Aorta (tissue), 5 donors: Measurements from ENCODE around the gene PPP3R1. TPM values are rescaled to one million over a fixed set of nuclear protein-coding genes. Genes with fewer than 3 reads are reported as not detected.

Experiments used
- ATAC-seq: fragments of 200-7000 bp; cut with Tn5 transposase; one replicate; pipeline ENCODE4 v1.9.1; 2022; ENCODE audit warnings: moderate library complexity; ENCODE audit not compliant: low FRiP score
- DNase-seq, 2 donors: peaks; one replicate each; pipeline ENCODE4 v3.0.0-alpha.2; 2020
- H3K27ac ChIP-seq, 2 donors: one replicate each; pipeline ENCODE4 v1.5.1; 2013; ENCODE audit warnings: low read length in 2 of 2, mild to moderate bottlenecking in 2 of 2, moderate library complexity in 2 of 2, control low read depth in 1 of 2, inconsistent platforms in 1 of 2, low read depth in 1 of 2
- H3K27me3 ChIP-seq, 2 donors: one replicate each; pipeline ENCODE4 v1.6.1; 2013; ENCODE audit warnings: control low read depth in 1 of 2, low read length in 1 of 2, mild to moderate bottlenecking in 1 of 2, moderate library complexity in 1 of 2; ENCODE audit not compliant: insufficient read depth in 2 of 2, control insufficient read depth in 1 of 2
- H3K36me3 ChIP-seq, 2 donors: one replicate each; pipeline ENCODE4 v1.6.1; 2013; ENCODE audit warnings: control low read depth in 1 of 2, low read length in 1 of 2, mild to moderate bottlenecking in 1 of 2; ENCODE audit not compliant: insufficient read depth in 2 of 2, control insufficient read depth in 1 of 2
- H3K4me1 ChIP-seq, 2 donors: one replicate each; pipeline ENCODE4 v1.6.1; 2013; ENCODE audit warnings: low read length in 2 of 2, control low read depth in 1 of 2, mild to moderate bottlenecking in 1 of 2, moderate library complexity in 1 of 2; ENCODE audit not compliant: insufficient read depth in 2 of 2, control insufficient read depth in 1 of 2
- H3K4me3 ChIP-seq, 2 donors: one replicate each; pipeline ENCODE4 v1.5.1; 2013; ENCODE audit warnings: low read length in 2 of 2, control low read depth in 1 of 2, mild to moderate bottlenecking in 1 of 2
- H3K9me3 ChIP-seq: one replicate; pipeline ENCODE4 v1.6.1; 2013; ENCODE audit warnings: mild to moderate bottlenecking, low read length; ENCODE audit not compliant: control insufficient read depth
- WGBS, 2 donors: extraction: QIAGEN DNeasy Blood & Tissue Kit; methylation state at CpG; one replicate each; pipeline ENCODE4 v1.1.7; 2013; 5-methylcytosine and 5-hydroxymethylcytosine counted together
- intact Hi-C, 2 donors: fragments of 100-400 bp; cut with DNase I; formaldehyde crosslinking; loops; one replicate each; pipeline versions ENCODE4 v1.14.2 to v1.15.0; 2022
- polyA plus RNA-seq, 2 donors: library from polyadenylated mRNA; stranded (reverse); fragments of 200-250 nt; gene quantifications; one replicate each; pipeline ENCODE4 v1.2.3, GENCODE V29; 2013
- total RNA-seq, 2 donors: library from RNA; stranded (reverse); fragmentation: NEBNext Ultra II Directional; extraction: Animal tissue kit (Norgen Biotek cat#: 25700); gene quantifications; one replicate each; pipeline ENCODE4 v1.2.1, GENCODE V29; 2021
- donor health status: healthy with polysubstance abuse.
- donor health status: Bipolar disorder and iron deficiency.
- donor health status: DM: no; HTN: no; CAD: no.
- donor health status: DM: no; HTN: no; CAD: no.
- donor health status: DM: yes; HTN: yes; CAD: no.

Gene PPP3R1
- total and polyA plus RNA-seq, 4 donors = 16.6 to 51.0 (median 36.5) TPM

DNA sequence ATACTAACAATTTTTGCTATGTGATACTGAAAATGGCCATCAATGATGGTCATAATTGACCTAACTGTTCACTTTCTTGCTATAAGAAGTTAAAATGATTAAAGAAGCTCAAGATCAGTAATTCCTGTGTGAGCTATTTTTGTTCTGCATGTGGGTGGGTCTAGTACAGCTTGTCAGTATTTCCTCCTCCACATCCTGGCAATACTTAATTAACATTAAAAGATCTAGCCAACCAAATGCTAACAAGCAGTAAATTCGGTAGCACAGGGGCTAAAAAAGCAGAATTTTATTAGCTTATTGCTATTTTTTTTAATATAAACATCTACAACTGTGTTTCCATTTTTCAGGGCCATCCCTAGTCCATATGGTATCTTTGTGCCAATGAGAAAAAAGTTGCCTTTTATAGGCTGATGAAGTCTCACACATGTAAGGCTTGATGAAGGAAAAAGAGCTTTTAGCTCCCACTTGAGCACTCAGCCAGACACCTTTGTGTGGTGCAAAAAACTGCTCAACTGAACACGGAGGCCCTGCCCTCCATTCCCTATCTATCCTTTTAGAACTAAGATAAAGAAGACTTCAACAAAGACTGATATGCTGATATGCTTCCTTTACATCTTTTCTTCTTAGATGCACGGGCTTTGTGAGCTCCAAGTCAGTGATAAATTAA is 99.5 kb downstream of the PPP3R1 start:
- H3K27ac ChIP-seq = no peak overlapping the region
- no peaks in the 10 kb centered on the region for H3K27me3 ChIP-seq
- H3K9me3 ChIP-seq = no peaks in the 10 kb centered on the region
- ATAC-seq = no peak
- no peak overlapping the region for H3K4me3 ChIP-seq
- intact Hi-C loops = no loop called here
- 72 to 77% methylated on average over 3 of the region's 3 CpGs for WGBS, 2 donors
- DNase-seq = no peak
- no peaks in the 10 kb centered on the region for H3K36me3 ChIP-seq
- peaks cover 0 to 1% of the 10 kb centered on the region in 2 donors for H3K4me1 ChIP-seq

GRCh38 chr2:68151037-68151436 is 101.3 kb downstream of the PPP3R1 start:
- intact Hi-C loops = no loop called here
- ATAC-seq = no peak
- H3K4me3 ChIP-seq = no peak overlapping the region
- H3K27me3 ChIP-seq = no peaks in the 10 kb centered on the region
- no peaks in the 10 kb centered on the region for H3K9me3 ChIP-seq
- peaks cover 0 to 1% of the 10 kb centered on the region in 2 donors for H3K4me1 ChIP-seq
- no peak overlapping the region for H3K27ac ChIP-seq
- DNase-seq = no peak
- no peaks in the 10 kb centered on the region for H3K36me3 ChIP-seq

DNA sequence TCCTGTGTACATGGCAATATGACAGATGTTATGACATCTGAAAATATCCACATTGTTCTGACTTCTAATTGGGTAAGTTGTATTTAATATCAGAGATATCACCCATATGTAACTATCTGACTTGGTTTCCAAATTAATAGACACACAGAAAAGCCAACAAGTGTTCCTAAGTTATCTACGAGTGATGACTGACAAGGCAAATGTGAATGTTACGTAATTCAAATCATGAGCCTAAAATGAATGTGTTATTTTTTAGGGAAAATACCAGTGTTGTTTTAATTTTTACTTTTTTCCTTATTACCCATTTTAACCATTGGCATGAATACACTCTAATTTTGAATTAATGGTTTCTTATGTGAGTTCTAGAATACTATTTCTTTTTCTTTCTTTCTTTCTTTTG is 110.5 kb downstream of the PPP3R1 start:
- intact Hi-C loops = no loop called here
- Histone ChIP-seq H3K4me3 (no peak overlapping the region), H3K36me3 (peaks cover 0 to 1% of the 10 kb centered on the region in 2 donors), H3K4me1 (no peaks in the 10 kb centered on the region), H3K27me3 (no peaks in the 10 kb centered on the region), H3K27ac (no peak overlapping the region), H3K9me3 (no peaks in the 10 kb centered on the region)
- WGBS, 2 donors = 92 to 94% methylated on average over 2 of the region's 2 CpGs
- ATAC-seq (no peak), DNase-seq (no peak)

DNA sequence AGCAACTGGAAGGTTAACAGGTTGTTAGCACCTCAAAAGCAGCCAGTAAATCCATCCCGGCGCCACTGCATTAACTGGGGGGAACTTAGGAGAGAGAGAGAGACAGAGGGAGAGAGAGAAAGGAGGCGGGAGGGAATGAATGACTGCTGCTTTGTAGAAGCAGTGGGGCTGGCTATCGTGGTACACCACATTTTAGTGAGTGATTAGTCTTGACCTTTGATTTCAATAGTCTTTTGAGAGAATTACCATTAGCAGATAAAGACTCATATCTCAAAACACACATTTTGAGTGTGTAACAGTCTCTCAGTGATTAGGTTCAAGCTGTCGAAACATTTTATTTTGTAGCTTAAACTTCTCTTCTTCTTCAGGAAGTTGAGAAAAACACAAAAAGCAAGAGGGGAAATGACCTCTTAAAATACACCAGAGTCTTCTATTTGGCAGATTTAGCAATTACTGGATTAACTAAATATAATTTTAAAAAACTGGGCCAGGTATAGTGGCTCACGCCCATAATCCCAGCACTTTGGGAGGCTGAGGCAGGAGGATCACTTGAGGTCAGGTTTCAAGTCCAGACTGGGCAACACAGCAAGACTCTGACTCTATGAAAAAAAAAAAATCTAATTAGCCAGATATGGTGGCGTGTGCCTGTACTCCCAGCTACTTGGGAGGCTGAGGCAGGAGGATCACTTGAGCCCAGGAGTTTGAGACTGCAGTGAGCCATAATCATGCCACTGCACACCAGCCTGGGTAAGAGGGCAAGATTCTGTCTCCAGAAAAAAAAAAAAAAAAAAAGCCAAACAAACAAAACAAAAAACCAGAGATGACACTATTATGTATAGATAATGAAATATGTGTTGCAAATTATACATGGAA is 116.6 kb downstream of the PPP3R1 start:
- H3K4me3 ChIP-seq = no peak overlapping the region
- H3K27ac ChIP-seq = no peak overlapping the region
- no peaks in the 10 kb centered on the region for H3K4me1 ChIP-seq
- DNase-seq (no peak), ATAC-seq (no peak)
- 83 to 84% methylated on average over 7 of the region's 7 CpGs for WGBS, 2 donors
- H3K36me3 ChIP-seq = peaks cover 0 to 3% of the 10 kb centered on the region in 2 donors
- H3K9me3 ChIP-seq = no peaks in the 10 kb centered on the region
- H3K27me3 ChIP-seq = no peaks in the 10 kb centered on the region
- intact Hi-C loops = no loop called here

DNA sequence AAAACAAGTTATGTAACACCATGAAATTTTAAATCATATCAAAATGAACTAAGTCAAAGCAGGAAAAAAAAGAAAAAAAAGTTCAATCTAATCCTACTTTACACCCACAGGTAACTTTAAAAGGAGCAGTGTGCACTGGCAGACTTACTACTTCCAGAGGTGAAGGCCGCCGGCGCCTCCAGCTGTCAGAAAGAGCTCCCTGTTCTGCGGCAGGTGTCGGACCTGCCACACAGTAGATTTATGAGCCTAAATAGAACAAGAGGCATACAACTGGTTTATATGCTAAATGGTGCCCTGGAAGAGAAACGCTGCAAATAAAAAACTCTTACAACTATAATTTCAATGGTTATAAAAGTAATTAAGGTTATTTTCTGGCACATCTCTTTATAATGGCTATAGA is 117.8 kb downstream of the PPP3R1 start:
- intact Hi-C loops = no loop called here
- ATAC-seq (no peak), DNase-seq (no peak)
- 94 to 95% methylated on average over 6 of the region's 6 CpGs for WGBS, 2 donors
- Histone ChIP-seq H3K9me3 (no peaks in the 10 kb centered on the region), H3K36me3 (peaks cover 0 to 3% of the 10 kb centered on the region in 2 donors), H3K27me3 (no peaks in the 10 kb centered on the region), H3K27ac (no peak overlapping the region), H3K4me1 (no peaks in the 10 kb centered on the region), H3K4me3 (no peak overlapping the region)

DNA sequence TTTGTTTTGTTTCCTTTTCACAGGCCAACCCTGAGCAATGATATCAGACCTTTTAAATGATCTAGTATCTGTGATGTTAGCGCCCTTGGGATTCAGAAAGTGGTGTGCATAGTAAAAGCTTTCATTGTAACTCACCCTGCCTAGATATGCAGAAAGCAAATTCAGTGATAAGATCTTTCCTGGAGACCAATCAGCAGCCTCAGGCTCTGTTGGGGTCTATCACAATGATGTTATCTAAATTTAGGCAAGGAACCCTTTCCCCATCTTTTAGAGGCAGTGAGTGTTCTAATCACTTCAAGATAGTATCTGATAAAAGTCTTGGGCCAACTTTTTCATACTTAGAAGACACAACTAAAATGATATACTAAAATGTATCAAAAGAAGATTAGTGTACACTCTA is 118.2 kb downstream of the PPP3R1 start:
- no peak overlapping the region for H3K4me3 ChIP-seq
- H3K27me3 ChIP-seq = no peaks in the 10 kb centered on the region
- intact Hi-C loops = no loop called here
- peaks cover 0 to 2% of the 10 kb centered on the region in 2 donors for H3K36me3 ChIP-seq
- ATAC-seq = no peak
- H3K27ac ChIP-seq = no peak overlapping the region
- no peaks in the 10 kb centered on the region for H3K9me3 ChIP-seq
- no peak for DNase-seq
- no peaks in the 10 kb centered on the region for H3K4me1 ChIP-seq
- 93 to 94% methylated on average over 1 of the region's 1 CpG for WGBS, 2 donors

Other genes with a start within 250 kb of the PPP3R1 start
- 10 to 100 TPM; 19.9 to 20.3 TPM for gene C1D, start 189.5 kb downstream of the PPP3R1 start, total RNA-seq
- 10 to 100 TPM; 32.8 to 33.3 TPM for gene C1D, start 189.5 kb downstream of the PPP3R1 start, polyA plus RNA-seq
- 10 to 100 TPM; 10.5 to 12.2 TPM for gene PNO1, start 94.6 kb downstream of the PPP3R1 start, total RNA-seq
- gene PNO1, start 94.6 kb downstream of the PPP3R1 start, polyA plus RNA-seq = 10 to 100 TPM in 1 of 2 donors, 1 to 10 TPM in 1; 6.6 to 11.6 TPM
- 10 to 100 TPM; 31.7 to 40.7 TPM for gene CNRIP1, start 67.4 kb upstream of the PPP3R1 start, total RNA-seq
- 10 to 100 TPM; 24.8 to 28.2 TPM for gene CNRIP1, start 67.4 kb upstream of the PPP3R1 start, polyA plus RNA-seq
- gene PLEK, start 112.8 kb upstream of the PPP3R1 start, total RNA-seq = 10 to 100 TPM; 14.6 to 32.9 TPM
- 10 to 100 TPM in 1 of 2 donors, 1 to 10 TPM in 1; 3.3 to 12.3 TPM for gene PLEK, start 112.8 kb upstream of the PPP3R1 start, polyA plus RNA-seq
- gene FBXO48, start 214.8 kb upstream of the PPP3R1 start, total RNA-seq = 1 to 10 TPM; 1.0 to 1.5 TPM
- gene FBXO48, start 214.8 kb upstream of the PPP3R1 start, polyA plus RNA-seq = 1 to 10 TPM in 1 of 2 donors, under 1 TPM in 1; 0.43 to 1.1 TPM
- 1 to 10 TPM; 7.9 to 8.7 TPM for gene APLF, start 215.1 kb upstream of the PPP3R1 start, total RNA-seq
- gene APLF, start 215.1 kb upstream of the PPP3R1 start, polyA plus RNA-seq = 1 to 10 TPM; 1.3 TPM